GM19397 (cell line): ENCODE measurements around the gene CD4.

Source experiments
- ATAC-seq: cut with Tn5 transposase; IDR thresholded peaks from one replicate; pipeline ENCODE4 v1.9.1; 2021; ENCODE audit warnings: mild to moderate bottlenecking, moderate library complexity; ENCODE audit not compliant: unreplicated experiment

Gene CD4

DNA sequence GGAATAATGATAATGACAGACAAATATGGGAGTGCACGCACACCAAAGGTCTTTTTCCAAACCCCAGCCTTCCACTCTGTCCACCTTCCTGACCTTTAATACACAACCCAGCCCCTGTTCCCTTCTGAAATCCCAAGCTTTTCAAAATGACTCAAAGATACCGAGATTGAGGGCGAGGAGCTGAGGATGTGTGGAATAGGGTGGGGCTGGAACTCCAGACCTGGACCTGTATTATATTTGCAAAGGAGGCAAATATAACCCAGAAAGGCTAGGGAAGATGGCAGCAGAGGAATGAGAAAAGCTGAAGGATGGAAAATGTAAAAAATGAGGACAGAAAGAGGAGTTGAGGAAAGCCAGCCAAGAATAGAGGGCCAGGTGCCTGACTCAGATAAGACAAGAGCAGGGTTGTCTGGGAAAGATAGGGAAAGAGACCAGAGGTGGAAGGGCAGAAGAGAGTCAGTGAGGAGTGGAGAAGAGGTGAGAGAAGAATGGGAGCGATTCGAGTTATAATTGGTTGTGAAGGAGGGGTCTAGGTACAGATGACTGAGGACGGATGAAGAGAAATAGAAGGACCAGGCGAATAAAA lies 24.2 kb upstream of the CD4 start:
- ATAC-seq = no peak

DNA sequence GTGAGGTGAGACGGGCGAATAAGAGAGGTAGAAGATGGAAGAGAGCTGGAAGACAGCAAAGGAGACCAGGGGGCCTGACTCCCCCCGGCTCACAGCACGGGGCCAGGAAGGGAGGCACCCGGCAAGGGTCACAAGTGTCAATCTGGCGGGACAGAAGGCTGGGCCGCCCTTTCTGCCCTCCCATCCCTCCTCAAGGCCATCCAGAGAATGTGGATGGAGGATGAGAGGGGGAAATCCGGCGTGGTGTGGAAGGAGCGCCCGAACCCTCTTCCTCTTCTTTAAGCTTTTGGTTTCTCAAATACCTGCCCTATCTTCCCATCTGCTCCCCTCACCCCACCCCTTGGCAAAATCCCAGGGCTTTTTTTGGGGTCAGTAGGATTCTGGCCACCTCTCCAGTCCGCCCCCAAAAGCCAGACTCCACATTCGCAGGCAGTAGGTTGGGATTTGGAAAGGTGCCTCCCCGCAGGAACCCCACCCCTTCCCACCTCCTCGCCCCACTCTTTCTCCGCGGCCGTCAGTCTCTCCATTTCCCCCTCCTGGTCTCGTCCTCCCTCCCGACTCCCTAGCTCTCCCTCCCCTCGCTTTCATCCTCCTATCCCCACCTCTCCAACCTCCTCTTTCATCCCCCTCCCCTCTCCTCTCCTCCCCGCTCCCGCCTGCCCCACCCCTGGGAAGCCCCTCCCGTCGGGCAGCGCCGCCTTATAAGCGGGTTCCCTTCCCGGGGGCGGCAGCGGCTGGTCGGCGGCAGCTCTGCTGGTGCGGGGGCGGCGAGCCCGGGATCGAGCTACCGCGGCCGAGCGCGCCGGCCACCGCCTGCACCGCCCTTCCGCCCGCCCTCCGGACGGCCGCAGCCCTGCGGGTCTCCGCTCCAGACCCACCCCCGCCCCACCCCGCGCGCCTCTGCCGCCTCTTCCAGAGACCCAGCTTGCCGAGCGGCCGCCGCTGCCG lies 23.4 kb upstream of the CD4 start, which contains the start of gene PTMS:
PTMS (plus strand) TSS at position 730 of the 948 bp plus-strand sequence. CDS start 343 bp downstream, outside the sequence.
- ATAC-seq = peak; percentile 24

DNA sequence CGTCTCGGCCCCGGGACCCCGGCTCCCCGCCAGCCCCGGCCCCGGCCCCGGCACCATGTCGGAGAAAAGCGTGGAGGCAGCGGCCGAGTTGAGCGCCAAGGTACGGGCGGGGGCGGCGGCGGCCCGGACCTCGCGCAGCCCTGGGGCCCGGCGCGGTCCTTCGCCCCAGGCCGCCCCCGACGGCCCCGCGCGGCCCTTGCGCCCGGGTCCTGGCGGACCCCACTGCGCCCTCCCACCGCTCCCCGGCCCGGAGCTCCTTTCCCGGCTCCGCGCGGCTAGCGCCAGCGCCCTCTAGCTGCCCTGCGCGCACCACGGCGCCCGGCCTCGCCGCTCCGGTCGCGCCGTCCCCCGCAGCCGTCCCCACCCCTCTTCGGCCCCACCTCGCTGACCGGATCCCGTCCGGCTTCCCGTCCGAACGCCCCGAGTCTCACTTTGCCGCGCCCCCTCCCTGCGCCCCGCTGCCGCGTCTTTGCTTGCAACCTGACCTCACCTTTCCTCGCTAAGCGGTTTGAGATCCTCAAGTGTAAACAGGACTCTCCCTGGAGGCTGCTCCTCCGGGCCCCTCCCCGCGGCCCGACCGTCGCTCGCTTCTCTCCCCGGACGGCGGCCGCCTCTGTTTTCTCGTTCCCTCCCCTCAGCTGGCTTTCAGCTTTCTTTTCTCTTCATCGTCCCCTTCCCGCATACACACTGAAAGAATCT lies 22.5 kb upstream of the CD4 start:
- peak; percentile 56 for ATAC-seq

DNA sequence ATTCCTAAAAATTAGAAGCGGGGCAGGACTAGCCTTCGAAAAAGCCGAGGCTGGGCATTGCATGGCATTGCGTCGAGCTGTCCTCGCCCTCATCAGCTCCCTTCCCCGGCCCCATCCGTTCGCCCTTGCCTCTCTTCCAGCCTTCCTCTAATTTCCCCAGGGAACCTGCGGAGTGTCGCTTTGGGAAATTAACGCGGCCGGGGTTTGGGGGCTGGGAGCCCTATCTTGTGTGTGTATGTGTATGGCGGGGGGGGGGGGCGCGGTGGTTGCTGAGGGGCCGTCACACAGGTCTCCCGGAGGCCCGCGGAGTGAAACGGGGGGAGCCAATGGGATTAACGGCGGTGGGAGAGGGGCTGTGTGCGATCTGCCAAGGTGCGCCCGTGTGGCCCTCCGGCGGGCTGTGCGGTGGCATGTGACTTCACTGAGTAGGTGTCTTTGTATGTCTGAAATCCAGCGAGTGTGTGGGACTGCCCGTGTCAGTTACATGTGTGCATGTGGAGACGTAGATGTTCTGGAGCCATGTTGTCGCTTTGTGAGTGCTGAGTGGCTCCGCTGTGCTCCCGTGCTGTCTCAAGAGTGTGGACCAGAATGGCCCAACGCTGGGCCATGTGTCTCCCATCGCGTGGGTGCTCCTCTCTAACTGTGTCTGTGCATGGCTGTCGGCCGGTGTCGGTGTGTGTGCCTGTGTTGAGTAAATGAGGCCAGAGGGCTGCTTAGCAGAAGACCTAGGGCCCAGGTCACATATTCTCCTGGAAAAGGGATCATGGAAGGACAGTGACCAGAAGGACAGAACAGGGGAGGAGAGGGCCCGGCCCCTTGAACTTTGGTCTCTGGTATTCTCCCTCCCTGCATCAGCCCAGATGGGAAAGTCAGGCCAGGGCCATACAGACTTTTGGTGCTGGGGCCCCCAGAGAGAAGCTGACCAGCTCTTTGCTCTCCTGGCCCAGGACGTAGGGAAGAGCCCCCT lies 21.7 kb upstream of the CD4 start:
- ATAC-seq = no peak

DNA sequence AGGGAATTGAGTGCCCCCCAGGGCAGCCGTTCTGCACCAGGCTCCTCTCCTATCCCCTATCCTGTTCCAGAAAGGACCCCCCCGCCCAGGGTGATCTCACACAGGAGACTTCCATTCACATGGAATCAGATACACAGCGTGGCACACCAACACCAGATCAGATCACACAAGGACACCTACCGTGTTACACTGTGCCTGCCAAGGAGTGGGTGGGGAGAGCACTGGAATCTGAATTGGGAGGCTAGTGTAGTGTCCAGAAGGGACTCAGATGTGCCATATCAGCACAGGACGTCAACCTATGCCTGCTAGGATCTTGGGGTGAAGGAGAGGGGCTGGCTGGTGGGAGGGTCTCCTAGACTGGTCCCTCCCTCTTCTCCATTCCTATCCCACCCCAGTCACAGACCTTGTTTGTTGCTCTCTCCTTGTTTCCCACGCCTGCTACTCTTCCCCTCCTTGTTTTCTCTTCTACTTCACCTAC lies 20.9 kb upstream of the CD4 start:
- no peak for ATAC-seq

DNA sequence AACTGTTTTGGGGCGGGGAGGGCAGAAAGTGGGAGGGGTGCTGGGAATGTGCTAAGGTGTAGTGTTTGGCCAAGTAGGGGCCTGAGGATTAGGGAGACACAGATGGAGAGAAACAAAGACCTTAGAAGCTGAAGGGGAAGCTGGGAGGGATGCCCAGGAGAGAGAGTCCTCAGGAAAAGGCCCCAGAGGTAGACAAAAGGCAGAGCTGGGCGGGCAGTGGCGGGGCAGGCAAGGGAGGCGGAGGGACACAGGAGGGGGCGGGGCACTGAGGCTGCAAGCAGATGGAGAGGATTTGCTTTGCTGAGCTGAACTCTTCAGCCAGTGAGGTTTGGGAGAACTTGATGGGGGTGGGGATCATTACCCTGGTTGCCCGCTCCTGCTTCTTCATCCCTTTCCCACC lies 20.3 kb upstream of the CD4 start:
- no peak for ATAC-seq

DNA sequence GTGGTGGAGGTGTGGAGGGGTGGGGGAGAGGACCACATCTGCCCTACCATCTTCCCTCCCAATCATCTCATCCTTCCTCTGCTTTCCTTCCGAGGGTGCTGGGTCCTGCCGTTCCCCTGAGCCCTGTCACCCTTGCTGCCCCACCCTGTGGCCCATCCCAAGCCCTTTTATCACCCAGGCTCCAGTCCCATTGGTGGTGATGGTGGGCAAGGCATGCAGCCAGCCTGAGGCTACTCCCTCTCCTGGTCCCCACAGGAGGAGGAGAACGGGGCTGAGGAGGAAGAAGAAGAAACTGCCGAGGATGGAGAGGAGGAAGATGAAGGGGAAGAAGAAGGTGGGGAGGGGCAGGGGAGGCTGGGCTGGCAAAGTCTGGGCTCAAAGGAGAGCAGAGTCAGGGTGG lies 19.7 kb upstream of the CD4 start:
- no peak for ATAC-seq

DNA sequence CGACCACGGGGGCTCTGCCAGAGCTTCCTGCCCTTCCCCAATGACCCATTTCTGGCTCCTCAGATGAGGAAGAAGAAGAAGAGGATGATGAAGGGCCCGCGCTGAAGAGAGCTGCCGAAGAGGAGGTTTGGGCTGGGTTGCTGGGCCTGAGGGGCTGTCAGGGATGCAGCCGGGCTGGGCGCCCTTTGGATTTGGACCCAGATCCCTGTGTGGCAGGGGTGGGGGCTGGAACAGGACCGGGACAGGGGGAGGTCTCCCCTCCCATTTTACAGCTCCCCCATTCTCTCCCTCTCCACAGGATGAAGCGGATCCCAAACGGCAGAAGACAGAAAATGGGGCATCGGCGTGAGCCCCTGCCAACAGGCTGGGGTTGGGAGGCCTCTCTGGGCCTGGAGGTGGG lies 19.2 kb upstream of the CD4 start:
- no peak for ATAC-seq

DNA sequence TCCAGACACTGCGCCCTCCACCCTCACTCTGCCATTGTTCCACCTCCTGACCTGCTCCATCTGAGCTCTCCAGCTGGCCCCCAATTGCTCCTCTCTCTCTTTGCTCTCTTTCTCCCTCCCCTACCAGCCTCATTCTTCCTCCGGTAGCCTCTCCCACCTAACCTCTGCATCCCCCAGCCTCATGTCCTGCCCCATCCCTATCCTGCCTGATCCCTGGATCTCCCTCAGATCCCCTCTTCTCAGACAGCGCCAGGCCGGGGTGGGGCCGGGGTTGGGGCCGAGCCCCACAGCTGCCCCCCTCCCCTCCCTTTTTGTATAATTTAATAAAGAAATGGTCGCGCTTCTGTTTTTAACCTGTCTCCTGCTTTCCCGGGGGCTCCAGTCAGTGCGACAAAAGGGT lies 18.7 kb upstream of the CD4 start:
- no peak for ATAC-seq

DNA sequence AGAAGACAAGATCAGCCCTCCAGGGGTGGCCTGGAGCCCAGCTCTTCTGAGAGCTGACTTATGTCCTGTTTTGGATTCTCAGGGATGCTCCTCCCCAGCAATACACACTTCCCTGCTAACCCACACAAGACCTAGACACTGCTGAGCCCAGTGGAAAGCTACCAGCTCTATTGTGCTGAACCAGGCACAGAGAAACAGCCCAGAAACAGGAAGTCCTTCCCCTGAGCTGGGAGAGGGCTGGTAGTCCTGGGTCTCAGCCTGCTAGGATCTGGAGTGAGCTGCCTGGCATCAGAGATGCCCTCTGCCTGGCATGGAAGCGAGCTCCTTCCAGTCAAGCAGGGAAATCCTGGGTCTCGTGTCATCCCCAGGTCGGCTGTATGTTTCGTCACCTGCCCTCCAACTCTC lies 18.2 kb upstream of the CD4 start:
- ATAC-seq = no peak

DNA sequence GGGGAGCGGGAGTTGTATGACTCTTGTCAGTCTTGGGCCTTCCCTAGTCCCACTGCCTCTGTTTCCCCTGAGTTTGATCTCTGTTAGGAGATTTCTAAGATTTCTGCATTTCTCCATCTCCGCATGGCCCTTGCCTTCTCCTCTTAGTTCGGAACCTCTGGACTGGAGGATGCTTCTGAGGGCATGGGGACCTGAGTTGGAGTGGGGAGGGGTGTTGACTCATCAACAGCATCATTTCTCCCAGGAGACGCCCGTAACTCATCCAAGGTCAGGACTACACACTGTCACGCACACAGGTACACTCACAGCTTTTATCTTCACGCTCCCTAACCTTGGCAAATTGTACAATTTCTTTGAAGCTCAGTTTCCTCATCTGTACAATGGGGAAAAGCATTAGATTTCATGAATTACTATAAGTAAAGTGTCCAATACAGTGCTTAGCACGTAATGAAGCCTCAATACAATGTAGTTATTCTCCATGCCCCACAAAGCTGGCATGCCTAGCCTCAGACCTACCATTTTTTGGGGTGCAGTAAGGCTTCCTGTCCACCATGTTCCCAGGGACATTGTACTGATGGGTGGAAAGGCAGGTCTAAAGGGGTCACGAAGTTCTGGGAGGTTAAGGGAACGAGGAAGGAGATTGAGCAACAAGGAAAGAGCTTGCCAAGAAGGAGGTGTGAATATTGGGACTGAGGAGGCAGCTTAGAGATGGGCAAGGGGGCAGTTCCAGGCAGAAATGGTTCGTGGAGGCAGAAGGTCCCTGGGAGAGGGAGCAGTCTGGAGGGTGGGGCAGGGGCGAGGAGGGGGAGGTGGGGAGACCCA lies 17.6 kb upstream of the CD4 start:
- no peak for ATAC-seq

DNA sequence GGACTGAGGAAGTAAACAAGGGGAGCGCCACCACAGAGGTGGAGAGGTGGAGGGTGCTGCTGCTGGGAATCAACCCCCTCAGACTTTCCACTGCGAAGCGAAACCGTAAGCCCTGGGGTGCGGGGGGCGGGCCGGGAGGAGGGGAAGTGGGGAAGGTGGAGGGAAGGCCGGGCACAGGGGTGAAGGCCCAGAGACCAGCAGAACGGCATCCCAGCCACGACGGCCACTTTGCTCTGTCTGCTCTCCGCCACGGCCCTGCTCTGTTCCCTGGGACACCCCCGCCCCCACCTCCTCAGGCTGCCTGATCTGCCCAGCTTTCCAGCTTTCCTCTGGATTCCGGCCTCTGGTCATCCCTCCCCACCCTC lies 17.0 kb upstream of the CD4 start, which contains the start of gene LAG3:
LAG3 (plus strand) TSS at position 190 of the 365 bp plus-strand sequence. CDS start 333 bp downstream, outside the sequence.
- ATAC-seq = no peak

DNA sequence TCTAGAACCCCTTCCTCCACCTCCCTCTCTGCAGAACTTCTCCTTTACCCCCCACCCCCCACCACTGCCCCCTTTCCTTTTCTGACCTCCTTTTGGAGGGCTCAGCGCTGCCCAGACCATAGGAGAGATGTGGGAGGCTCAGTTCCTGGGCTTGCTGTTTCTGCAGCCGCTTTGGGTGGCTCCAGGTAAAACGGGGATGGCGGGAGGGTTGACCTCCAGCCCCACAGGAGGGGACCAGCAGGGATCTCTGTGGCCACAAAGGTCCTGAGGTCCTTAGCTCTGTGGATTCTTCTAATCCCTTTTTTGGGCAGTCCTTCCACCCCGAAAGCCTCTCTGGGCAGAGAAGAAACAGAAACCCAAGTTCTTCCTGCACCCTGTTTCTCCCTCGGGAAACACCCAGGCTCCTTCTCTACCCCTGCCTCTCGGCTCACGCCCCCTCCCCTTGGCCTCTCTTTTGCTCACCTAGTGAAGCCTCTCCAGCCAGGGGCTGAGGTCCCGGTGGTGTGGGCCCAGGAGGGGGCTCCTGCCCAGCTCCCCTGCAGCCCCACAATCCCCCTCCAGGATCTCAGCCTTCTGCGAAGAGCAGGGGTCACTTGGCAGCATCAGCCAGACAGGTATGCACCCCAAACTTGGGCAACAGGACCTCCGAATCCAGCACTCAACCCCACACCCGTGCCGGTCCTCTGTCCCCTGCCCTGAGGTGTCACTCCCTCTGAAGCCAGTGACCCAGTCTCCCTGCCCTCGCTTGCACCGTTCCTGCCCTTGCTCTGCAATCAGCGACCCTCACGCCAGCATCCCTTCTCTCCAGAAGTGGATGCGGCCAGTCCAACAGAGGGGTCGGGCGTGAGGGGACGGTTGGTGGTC lies 16.4 kb upstream of the CD4 start:
- no peak for ATAC-seq

DNA sequence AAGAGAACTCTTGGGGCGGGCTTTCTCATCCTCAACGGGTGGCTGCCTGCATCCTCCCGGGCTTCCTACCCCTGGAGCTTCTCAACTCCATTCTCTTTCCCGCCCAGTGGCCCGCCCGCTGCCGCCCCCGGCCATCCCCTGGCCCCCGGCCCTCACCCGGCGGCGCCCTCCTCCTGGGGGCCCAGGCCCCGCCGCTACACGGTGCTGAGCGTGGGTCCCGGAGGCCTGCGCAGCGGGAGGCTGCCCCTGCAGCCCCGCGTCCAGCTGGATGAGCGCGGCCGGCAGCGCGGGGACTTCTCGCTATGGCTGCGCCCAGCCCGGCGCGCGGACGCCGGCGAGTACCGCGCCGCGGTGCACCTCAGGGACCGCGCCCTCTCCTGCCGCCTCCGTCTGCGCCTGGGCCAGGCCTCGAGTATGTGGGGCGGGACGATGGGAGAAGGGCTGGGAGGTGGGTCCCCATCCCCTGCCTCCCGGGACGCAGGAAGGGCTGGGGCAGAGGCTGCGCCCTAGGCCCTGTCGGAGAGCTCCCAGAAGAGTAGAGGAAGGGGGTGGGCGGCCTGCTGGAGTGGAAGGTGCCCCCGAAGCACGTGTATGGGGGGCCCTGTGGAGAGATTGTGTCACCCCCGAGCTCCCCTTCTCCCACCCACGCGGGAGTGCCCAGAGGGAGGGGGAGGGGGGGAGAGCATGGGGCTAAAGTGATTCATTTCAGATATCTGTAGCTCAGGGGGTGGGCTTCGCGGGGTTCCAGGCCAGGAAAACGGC lies 15.6 kb upstream of the CD4 start:
- ATAC-seq = no peak

DNA sequence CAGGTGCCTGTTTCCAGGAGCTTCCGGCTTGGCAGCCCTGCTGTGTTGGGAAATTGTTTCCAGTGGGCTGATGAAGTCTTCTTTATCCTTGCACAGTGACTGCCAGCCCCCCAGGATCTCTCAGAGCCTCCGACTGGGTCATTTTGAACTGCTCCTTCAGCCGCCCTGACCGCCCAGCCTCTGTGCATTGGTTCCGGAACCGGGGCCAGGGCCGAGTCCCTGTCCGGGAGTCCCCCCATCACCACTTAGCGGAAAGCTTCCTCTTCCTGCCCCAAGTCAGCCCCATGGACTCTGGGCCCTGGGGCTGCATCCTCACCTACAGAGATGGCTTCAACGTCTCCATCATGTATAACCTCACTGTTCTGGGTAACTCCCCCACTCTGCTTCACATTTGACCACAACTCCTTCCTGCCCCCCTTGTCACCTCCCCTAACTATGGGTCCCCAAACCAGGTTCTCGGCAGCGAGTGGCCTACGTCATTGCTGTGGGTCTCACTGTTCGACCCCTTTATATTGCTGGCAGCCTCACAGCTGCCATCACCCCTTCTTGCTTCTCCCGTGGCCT lies 14.7 kb upstream of the CD4 start:
- no peak for ATAC-seq

DNA sequence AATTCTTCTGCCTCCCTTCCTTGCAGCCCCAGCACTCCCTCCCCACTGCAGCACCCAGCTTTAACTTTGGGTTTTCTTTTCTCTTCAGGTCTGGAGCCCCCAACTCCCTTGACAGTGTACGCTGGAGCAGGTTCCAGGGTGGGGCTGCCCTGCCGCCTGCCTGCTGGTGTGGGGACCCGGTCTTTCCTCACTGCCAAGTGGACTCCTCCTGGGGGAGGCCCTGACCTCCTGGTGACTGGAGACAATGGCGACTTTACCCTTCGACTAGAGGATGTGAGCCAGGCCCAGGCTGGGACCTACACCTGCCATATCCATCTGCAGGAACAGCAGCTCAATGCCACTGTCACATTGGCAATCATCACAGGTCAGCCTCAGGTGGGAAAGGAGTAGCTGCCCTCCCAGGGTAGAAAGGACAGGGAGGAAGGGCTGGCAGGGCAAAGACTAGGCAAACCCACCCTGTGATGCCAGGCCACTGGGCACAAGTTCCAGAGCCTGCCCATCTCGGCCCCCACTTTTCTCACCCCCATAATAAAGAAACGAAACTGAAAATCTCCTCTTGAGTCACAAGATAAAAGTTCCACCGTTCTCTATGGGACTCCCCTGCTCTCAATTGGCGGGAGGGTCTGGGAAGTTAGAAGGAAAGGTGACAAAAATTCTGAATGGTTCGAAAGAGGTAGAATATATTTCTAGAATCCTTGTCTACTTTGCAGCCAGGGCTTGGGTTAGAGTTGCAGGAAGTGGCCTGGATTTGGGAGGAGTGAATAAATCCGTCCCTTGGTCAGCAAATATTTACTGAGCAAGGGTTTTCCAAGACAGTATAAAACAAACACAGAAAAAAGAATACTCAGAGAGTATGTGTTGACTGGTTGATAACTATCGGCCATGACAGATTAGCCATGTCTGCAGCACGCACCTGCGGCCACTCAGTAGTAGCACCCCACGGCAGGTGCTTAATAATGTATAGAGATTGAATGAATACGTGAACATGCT lies 13.8 kb upstream of the CD4 start:
- no peak for ATAC-seq
